ENCODE data around the gene GJC2. TPM values are rescaled to one million over a fixed set of nuclear protein-coding genes. Genes with fewer than 3 reads are reported as not detected.

The GJC2 gene
- total RNA-seq, 1 experiment from 2014 or later = 1.2 TPM

GRCh38 chr1:228156941-228157728 lies 7.4 kb downstream of the GJC2 start:
- H3K4me3 Mint-ChIP-seq (ENCODE audit: low read depth, unreplicated experiment) = no peak overlapping the region
- H3K4me1 Mint-ChIP-seq (ENCODE audit: low read depth, unreplicated experiment) = peaks cover 6% of the 10 kb centered on the region
- intact Hi-C loops (cut with micrococcal nuclease; ENCODE audit: unreplicated experiment) = no loop called here
- TF ChIP-seq CTCF (IDR thresholded peaks at IDR 0.05; ENCODE audit: unreplicated experiment) = no peak
- BruUV-seq (replicated peaks) = no TSS peak
- no peaks in the 10 kb centered on the region for H3K27me3 Mint-ChIP-seq (ENCODE audit: unreplicated experiment)
- no peaks in the 10 kb centered on the region for H3K9me3 Mint-ChIP-seq (ENCODE audit: low read depth, unreplicated experiment)
- H3K27ac Mint-ChIP-seq (ENCODE audit: unreplicated experiment) = no peak overlapping the region
- CTCF ChIA-PET = interaction anchor here (0.6 kb wide), 1 partner anchor 808 kb away, joined by 3 read pairs; no protein-coding TSS in a partner anchor
- DNase-seq = no peak
- H3K36me3 Mint-ChIP-seq (ENCODE audit: insufficient read depth, unreplicated experiment) = peaks cover 14% of the 10 kb centered on the region

- Mint-ChIP-seq H3K9me3 (ENCODE audit: low read depth, unreplicated experiment) (no peaks in the 10 kb centered on the region), H3K36me3 (ENCODE audit: insufficient read depth, unreplicated experiment) (peaks cover 12% of the 10 kb centered on the region), H3K4me1 (ENCODE audit: low read depth, unreplicated experiment) (peaks cover 6% of the 10 kb centered on the region), H3K27ac (ENCODE audit: unreplicated experiment) (no peak overlapping the region), H3K4me3 (ENCODE audit: low read depth, unreplicated experiment) (no peak overlapping the region), H3K27me3 (ENCODE audit: unreplicated experiment) (no peaks in the 10 kb centered on the region)
- intact Hi-C loops (cut with micrococcal nuclease; ENCODE audit: unreplicated experiment) = no loop called here
- no TSS peak for BruUV-seq (replicated peaks)
- TF ChIP-seq CTCF (IDR thresholded peaks at IDR 0.05; ENCODE audit: unreplicated experiment) = no peak
- no peak for DNase-seq
- CTCF ChIA-PET = no interaction called here
These were observed 8.0 kb downstream of the GJC2 start for GRCh38 chr1:228157729-228158126.

GRCh38 chr1:228158151-228159007 lies 8.6 kb downstream of the GJC2 start:
- H3K27ac Mint-ChIP-seq (ENCODE audit: unreplicated experiment) = no peak overlapping the region
- no peak overlapping the region for H3K4me3 Mint-ChIP-seq (ENCODE audit: low read depth, unreplicated experiment)
- no peaks in the 10 kb centered on the region for H3K27me3 Mint-ChIP-seq (ENCODE audit: unreplicated experiment)
- H3K36me3 Mint-ChIP-seq (ENCODE audit: insufficient read depth, unreplicated experiment) = peaks cover 14% of the 10 kb centered on the region
- peaks cover 6% of the 10 kb centered on the region for H3K4me1 Mint-ChIP-seq (ENCODE audit: low read depth, unreplicated experiment)
- no peak for TF ChIP-seq CTCF (IDR thresholded peaks at IDR 0.05; ENCODE audit: unreplicated experiment)
- no peaks in the 10 kb centered on the region for H3K9me3 Mint-ChIP-seq (ENCODE audit: low read depth, unreplicated experiment)
- no TSS peak for BruUV-seq (replicated peaks)
- intact Hi-C loops (cut with micrococcal nuclease; ENCODE audit: unreplicated experiment) = no loop called here
- CTCF ChIA-PET = no interaction called here
- DNase-seq = no peak

- Mint-ChIP-seq H3K4me1 (ENCODE audit: low read depth, unreplicated experiment) (peaks cover 9% of the 10 kb centered on the region), H3K9me3 (ENCODE audit: low read depth, unreplicated experiment) (no peaks in the 10 kb centered on the region), H3K36me3 (ENCODE audit: insufficient read depth, unreplicated experiment) (peaks cover 21% of the 10 kb centered on the region), H3K27me3 (ENCODE audit: unreplicated experiment) (no peaks in the 10 kb centered on the region), H3K27ac (ENCODE audit: unreplicated experiment) (no peak overlapping the region), H3K4me3 (ENCODE audit: low read depth, unreplicated experiment) (no peak overlapping the region)
- intact Hi-C loops (cut with micrococcal nuclease; ENCODE audit: unreplicated experiment) = no loop called here
- CTCF ChIA-PET = no interaction called here
- no TSS peak for BruUV-seq (replicated peaks)
- no peak for TF ChIP-seq CTCF (IDR thresholded peaks at IDR 0.05; ENCODE audit: unreplicated experiment)
- DNase-seq = no peak
These were observed 9.4 kb downstream of the GJC2 start for GRCh38 chr1:228159008-228159665.
